Heart right ventricle (tissue), 16 donors: ENCODE measurements around the gene KCNT2. TPM values are rescaled to one million over a fixed set of nuclear protein-coding genes. Genes with fewer than 3 reads are reported as not detected.

Experiments
- ATAC-seq, 8 donors: fragments of 200-7000 bp; cut with Tn5 transposase; one replicate each; pipeline ENCODE4 v1.9.1; 2020; ENCODE audit warnings: mild to moderate bottlenecking in 8 of 8, moderate library complexity in 8 of 8, moderate number of reproducible peaks in 1 of 8
- DNase-seq, 2 donors: peaks; one replicate each; pipeline ENCODE4 v3.0.0-alpha.2; 2020
- H3K27ac ChIP-seq, 10 donors: fragments of 200-600 bp; sonication (generic) in 2 of 10; one replicate each; pipeline versions ENCODE4 v1.5.0 to v1.8.0; 2020 to 2022; ENCODE audit warnings: mild to moderate bottlenecking in 3 of 10
- H3K27me3 ChIP-seq, 7 donors: fragments of 200-600 bp; one replicate each; pipeline ENCODE4 v1.8.0; 2021 to 2022; ENCODE audit warnings: mild to moderate bottlenecking in 2 of 7
- H3K36me3 ChIP-seq, 9 donors: fragments of 200-600 bp; sonication (generic) in 1 of 9; one replicate each; pipeline versions ENCODE4 v1.5.0 to v1.8.0; 2020 to 2022; ENCODE audit warnings: mild to moderate bottlenecking in 2 of 9
- H3K4me1 ChIP-seq, 9 donors: fragments of 200-600 bp; sonication (generic) in 1 of 9; one replicate each; pipeline versions ENCODE4 v1.5.0 to v1.8.0; 2020 to 2022; ENCODE audit warnings: mild to moderate bottlenecking in 4 of 9
- H3K4me3 ChIP-seq, 10 donors: fragments of 200-600 bp; sonication (generic) in 2 of 10; one replicate each; pipeline versions ENCODE4 v1.5.0 to v1.8.0; 2020 to 2022; ENCODE audit warnings: mild to moderate bottlenecking in 7 of 10, moderate library complexity in 2 of 10
- H3K9me3 ChIP-seq, 11 donors: fragments of 200-600 bp in 10 of 11; sonication (generic) in 2 of 11; one replicate each; pipeline versions ENCODE4 v1.5.0 to v1.8.0; 2013 to 2022; ENCODE audit warnings: mild to moderate bottlenecking in 2 of 11, control low read depth in 1 of 11, moderate library complexity in 1 of 11
- CTCF ChIP-seq, 9 donors: fragments of 200-600 bp; sonication (generic) in 2 of 9; IDR thresholded peaks; one replicate each; pipeline versions ENCODE4 v1.5.0 to v1.8.0; 2021 to 2022; ENCODE audit warnings: antibody characterized with exemption in 9 of 9, mild to moderate bottlenecking in 5 of 9, moderate library complexity in 1 of 9
- WGBS, 2 donors: extraction: QIAGEN DNeasy Blood & Tissue Kit; methylation state at CpG; one replicate each; pipeline ENCODE4 v1.1.7; 2013; ENCODE audit warnings: inconsistent platforms in 1 of 2; 5-methylcytosine and 5-hydroxymethylcytosine counted together
- intact Hi-C, 10 donors: fragments of 100-400 bp; cut with DNase I; formaldehyde crosslinking; loops; one replicate each; pipeline versions ENCODE4 v1.11.1 to v1.14.2; 2022
- long read RNA-seq, 3 donors: library from polyadenylated mRNA; unstranded; transcript quantifications; one replicate each; pipeline ENCODE4 v2.0.0, GENCODE V29; 2020 to 2021
- polyA plus RNA-seq, 2 donors: library from polyadenylated mRNA; stranded (reverse); fragments of 200-250 nt; gene quantifications; one replicate each; pipeline ENCODE4 v1.2.3, GENCODE V29; 2013
- total RNA-seq, 10 donors: library from RNA; stranded (reverse); fragmentation: NEBNext Ultra II Directional in 3 of 10; extraction: Animal tissue kit (Norgen Biotek cat#: 25700) in 3 of 10; gene quantifications; one replicate each; pipeline versions ENCODE4 v1.2.1 to v1.2.4, GENCODE V29; 2021 to 2023
- donor health status: Arrhythmogenic right ventricular cardiomyopathy.
- donor health status: ischemic (EF 13 %, LVEDD 7.1; RV severe dilation, severe dysfunction).
- donor health status: healthy with polysubstance abuse.
- donor health status: DM: no; HTN: yes; CAD: no.
- donor health status: DM: no; HTN: no; CAD: no.
- donor health status: ischemic (EF 25% LVEDD 6.9; RV normal size, moderate dysfunction).
- donor health status: ischemic (EF 25% LVEDD 5.7; RV mildly dilated, moderate dysfunction).
- donor health status: healthy.
- donor health status: DM: yes; HTN: yes; CAD: no.
- donor health status: Ischemic cardiomyopathy.
- donor health status: ischemic (EF 35%, LVEDD 5.7; RV mildly dilated, moderate dysfunction).
- donor health status: nonischemic (EF 11% LVEDD 7.7; RV severe dilation, severe dysfunction).
- donor health status: DM: yes; HTN: yes; CAD: no.
- donor health status: PGD.
- donor health status: ischemic (EF 29% LVEDD 5.4; RV normal size, mild dysfunction).
- donor health status: nonischemic (EF 23%, LVEDD 6.1; RV moderate dilation, normal function).

Gene KCNT2
- total RNA-seq (1 to 10 TPM in 2 of 10 donors, under 1 TPM in 8; 0.44 to 1.1 (median 0.71) TPM), polyA plus RNA-seq (under 1 TPM; 0.26 to 0.66 TPM)
- long read RNA-seq, donor 1 = 0 reads
- long read RNA-seq, donor 2, partial matches to known transcripts = 0 of 1 reads
- long read RNA-seq, donor 2, other reads (novel, unspliced or antisense) = 1 of 1 reads
- long read RNA-seq, donor 3, partial matches to known transcripts = 0 of 1 reads
- long read RNA-seq, donor 3, other reads (novel, unspliced or antisense) = 1 of 1 reads

GRCh38 chr1:196608390-196609369 lies at the start of gene KCNT2:
TSS of gene KCNT2 (minus strand) at chr1:196608440. CDS start at chr1:196608309, 131 bp downstream.
- Histone ChIP-seq H3K9me3 (no peaks in the 10 kb centered on the region), H3K27me3 (peaks cover 0 to 27% (median 4%) of the 10 kb centered on the region in 7 donors), H3K27ac (peak within 1 kb of the TSS; percentile 5 to 86 (median 74)), H3K36me3 (no peaks in the 10 kb centered on the region), H3K4me1 (peaks cover 0 to 26% (median 5%) of the 10 kb centered on the region in 9 donors), H3K4me3 (peak within 1 kb of the TSS; percentile 26 to 66 (median 54))
- intact Hi-C loops = no loop called here
- TF ChIP-seq CTCF (IDR thresholded peaks at IDR 0.05) = no peak
- ATAC-seq = peak; percentile 78 to 91 (median 88)
- WGBS, 2 donors = 1% methylated on average over 43 of the region's 43 CpGs
- DNase-seq = peak; percentile 58 to 64

GRCh38 chr1:196655494-196655893 lies 47.3 kb upstream of the KCNT2 start:
- ATAC-seq = no peak
- DNase-seq = no peak
- intact Hi-C loops = loop anchor here in 1 of 10 donors (10.0 kb wide), 2 partner anchors 341 to 511 kb away; no protein-coding TSS in a partner anchor

GRCh38 chr1:196655071-196655470 lies 46.8 kb upstream of the KCNT2 start:
- ATAC-seq (no peak), DNase-seq (no peak)
- H3K4me1 ChIP-seq = peaks cover 0 to 14% (median 0%) of the 10 kb centered on the region in 9 donors
- no peaks in the 10 kb centered on the region for H3K36me3 ChIP-seq
- intact Hi-C loops = loop anchor here in 1 of 10 donors (10.0 kb wide), 2 partner anchors 340 to 510 kb away; no protein-coding TSS in a partner anchor
- H3K9me3 ChIP-seq = no peaks in the 10 kb centered on the region
- WGBS, 2 donors = 75 to 88% methylated on average over 3 of the region's 3 CpGs
- TF ChIP-seq CTCF (IDR thresholded peaks at IDR 0.05) = no peak
- no peak overlapping the region for H3K27ac ChIP-seq
- peak overlapping the region in 4 of 10 donors; percentile 37 to 53 (median 48) for H3K4me3 ChIP-seq
- H3K27me3 ChIP-seq = no peaks in the 10 kb centered on the region

More at GRCh38 chr1:196655494-196655893, 47.3 kb upstream of the KCNT2 start:
- no peaks in the 10 kb centered on the region for H3K36me3 ChIP-seq
- no peaks in the 10 kb centered on the region for H3K27me3 ChIP-seq
- TF ChIP-seq CTCF (IDR thresholded peaks at IDR 0.05) = no peak
- peak overlapping the region in 3 of 10 donors; percentile 37 to 52 (median 44) for H3K4me3 ChIP-seq
- H3K9me3 ChIP-seq = no peaks in the 10 kb centered on the region
- no peak overlapping the region for H3K27ac ChIP-seq
- 86 to 93% methylated on average over 3 of the region's 3 CpGs for WGBS, 2 donors
- peaks cover 0 to 18% (median 0%) of the 10 kb centered on the region in 9 donors for H3K4me1 ChIP-seq

- intact Hi-C loops = loop anchor here in 1 of 10 donors (10.0 kb wide), 2 partner anchors 339 to 509 kb away; no protein-coding TSS in a partner anchor
- no peaks in the 10 kb centered on the region for H3K9me3 ChIP-seq
- no peak for DNase-seq
- no peak for ATAC-seq
- no peak for TF ChIP-seq CTCF (IDR thresholded peaks at IDR 0.05)
- peak overlapping the region in 3 of 10 donors; percentile 36 to 78 (median 56) for H3K27ac ChIP-seq
- H3K4me1 ChIP-seq = peaks cover 0 to 6% (median 0%) of the 10 kb centered on the region in 9 donors
- no peaks in the 10 kb centered on the region for H3K27me3 ChIP-seq
- WGBS, 2 donors = 49 to 60% methylated on average over 2 of the region's 2 CpGs
- peak overlapping the region in 8 of 10 donors; percentile 7 to 53 (median 42) for H3K4me3 ChIP-seq
- no peaks in the 10 kb centered on the region for H3K36me3 ChIP-seq
Observed at GRCh38 chr1:196654271-196654670, 46.0 kb upstream of the KCNT2 start.
